PC-3 (cell line): ENCODE data around the gene ATAD3B.
"Not testable (repeated sequence)": the region's sequence is repeated elsewhere in the genome, so short reads cannot be mapped to it uniquely, and the experiment has no call there.

Experiments used
- CTCF ChIP-seq: fragments of 300-600 bp; sonication (generic); conservative IDR thresholded peaks from 2 replicates; pipeline ENCODE4 v1.5.1; 2017; ENCODE audit warnings: antibody characterized with exemption, low read depth, mild to moderate bottlenecking, low read length
- EZH2 ChIP-seq: fragments of 300-600 bp; sonication (generic); IDR thresholded peaks from one replicate; pipeline ENCODE4 v1.6.1; 2017; ENCODE audit warnings: antibody characterized with exemption, mild to moderate bottlenecking, low read length; ENCODE audit not compliant: unreplicated experiment

DNA sequence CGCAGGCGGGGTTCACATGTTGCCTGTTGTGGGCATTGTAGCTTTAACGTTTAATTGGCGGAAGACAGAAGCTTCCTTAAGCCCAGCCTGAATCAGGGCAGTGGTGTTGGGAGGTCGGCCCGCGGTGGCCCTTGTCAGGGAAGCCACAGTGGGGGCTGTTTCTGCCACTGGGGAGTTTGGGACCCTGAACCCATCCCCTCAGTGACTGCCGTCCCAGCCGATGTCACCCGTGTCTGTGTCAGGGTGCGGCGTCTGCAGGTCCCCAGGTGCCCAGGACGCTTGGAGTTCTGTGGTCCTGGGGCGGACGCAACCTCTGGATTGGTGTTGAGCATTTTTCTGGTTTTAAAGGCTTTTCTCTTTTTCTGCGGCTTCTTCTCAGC, 8.9 kb downstream of the ATAD3B start:
- TF ChIP-seq CTCF, EZH2: not testable (repeated sequence)
